ENCODE results near the gene SGCD.

GRCh38 chr5:156741516-156741915 lies 414.6 kb downstream of the SGCD start:
- no peak for TF ChIP-seq ZBTB33 (IDR thresholded peaks at IDR 0.05; ENCODE audit: borderline replicate concordance, low read depth)
- no peak for TF ChIP-seq GABPA (IDR thresholded peaks at IDR 0.05; ENCODE audit: low read depth)

All from SK-N-SH (cell line).